ENCODE data around the gene HOXA3.

HOXA3 gene

GRCh38 chr7:27125986-27126394, 26.4 kb downstream of the HOXA3 start:
- no peak for DNase-seq

GRCh38 chr7:27124902-27125689, 27.3 kb downstream of the HOXA3 start:
- DNase-seq, result no peak

DNA sequence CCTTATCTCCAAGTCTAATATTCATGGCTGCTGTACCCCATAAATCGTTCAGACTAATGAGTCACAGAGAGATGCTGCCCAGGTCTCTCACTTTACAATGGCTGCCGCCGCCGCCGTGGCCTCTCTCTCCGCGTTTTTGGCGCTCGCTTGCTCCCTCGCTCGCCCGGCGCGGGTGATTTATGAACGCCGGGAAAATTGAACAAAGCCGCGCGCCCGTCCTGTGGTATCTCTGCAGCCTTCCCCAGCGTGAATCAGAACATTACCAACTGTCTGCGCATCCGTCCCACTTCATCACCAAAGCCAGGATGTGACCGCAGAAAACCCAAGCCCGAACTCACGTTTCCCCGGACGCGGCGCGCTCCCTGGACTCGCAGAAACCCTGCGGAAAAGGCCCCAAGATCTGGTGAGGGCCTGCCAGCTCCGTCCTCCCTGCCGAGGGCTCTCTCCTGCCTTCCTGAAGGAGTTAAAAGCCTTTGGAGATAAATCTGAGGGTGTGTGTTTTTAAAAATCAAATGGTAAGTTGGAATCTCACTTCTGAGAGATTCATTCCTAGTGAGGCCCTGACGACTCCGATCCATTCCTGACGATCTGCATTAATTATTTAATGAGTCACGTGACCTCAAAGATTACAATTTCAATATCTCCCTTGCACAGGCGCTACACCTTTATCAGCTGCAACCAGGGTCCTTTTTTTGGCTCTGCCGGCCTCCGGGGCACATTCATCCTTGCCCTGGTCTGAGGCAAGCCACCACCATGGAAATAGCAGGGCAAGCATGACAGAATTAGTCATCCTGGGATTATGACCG, 28.1 kb downstream of the HOXA3 start:
- no peak for DNase-seq

GRCh38 chr7:27123477-27124053, 28.8 kb downstream of the HOXA3 start:
- no peak for DNase-seq

- DNase-seq, result no peak
Measured at GRCh38 chr7:27123007-27123476, 29.3 kb downstream of the HOXA3 start.

DNA sequence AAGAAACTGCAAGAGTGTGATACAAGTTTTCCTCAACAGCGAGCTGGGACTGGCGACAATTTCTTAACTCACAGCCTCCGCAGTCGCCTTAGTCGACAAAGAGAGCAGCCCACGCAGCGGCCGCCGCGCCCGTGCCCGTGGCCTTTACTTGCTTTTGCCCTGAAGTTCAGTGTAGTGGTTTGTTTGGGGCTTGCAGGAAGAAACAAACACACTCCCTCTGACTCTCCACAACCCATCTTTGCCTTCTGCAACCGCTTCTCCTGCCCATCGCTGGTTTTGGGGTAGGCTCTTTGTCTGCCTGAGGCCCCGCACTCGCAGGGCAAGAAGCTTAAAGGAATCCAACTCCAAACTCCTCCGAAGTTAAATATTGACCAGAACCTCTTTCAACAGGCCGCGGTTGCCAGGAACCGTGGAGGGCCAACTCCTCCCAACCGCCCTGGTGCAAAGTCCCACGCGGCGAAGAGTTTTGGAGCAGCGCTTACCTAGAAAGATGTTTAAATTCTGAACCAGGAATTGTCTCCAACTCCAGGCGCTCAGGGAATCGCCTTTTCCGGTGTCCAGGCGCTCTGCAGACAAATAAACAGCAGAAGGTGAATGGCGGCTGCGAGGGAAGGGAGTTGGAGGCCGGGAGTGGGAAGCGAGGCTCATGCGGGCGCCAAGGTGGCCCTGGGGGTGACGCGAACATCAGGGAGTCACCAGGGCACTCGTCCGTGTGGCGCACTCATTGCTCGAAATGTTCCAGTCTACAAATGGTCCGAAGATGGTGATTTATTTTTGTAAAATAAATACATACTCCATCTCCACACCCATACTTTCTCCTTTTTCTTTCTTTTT, 30.1 kb downstream of the HOXA3 start:
- DNase-seq, result no peak

DNA sequence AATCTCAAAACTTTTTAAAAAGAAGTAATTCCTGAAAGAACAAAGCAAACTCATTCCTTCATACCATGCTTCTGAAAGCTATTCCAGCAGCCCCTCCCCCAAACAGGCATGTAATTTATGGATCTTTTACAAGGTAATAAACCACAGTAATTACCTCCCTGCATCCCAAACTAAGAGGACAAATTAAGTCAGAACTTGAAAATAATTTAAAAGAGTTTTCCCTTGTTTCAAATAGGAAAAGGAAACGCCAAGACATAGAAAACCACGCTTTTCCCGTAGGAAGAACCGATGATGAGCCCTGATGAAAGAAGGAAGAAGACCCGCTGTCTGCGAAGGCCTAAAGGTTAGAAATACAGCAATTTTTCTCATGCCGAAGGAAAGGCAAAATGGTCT, 30.7 kb downstream of the HOXA3 start:
- DNase-seq, result no peak

- DNase-seq, result no peak
Measured at GRCh38 chr7:27119412-27119911, 32.9 kb downstream of the HOXA3 start.

GRCh38 chr7:27118580-27118979, 33.8 kb downstream of the HOXA3 start:
- no peak for DNase-seq

DNA sequence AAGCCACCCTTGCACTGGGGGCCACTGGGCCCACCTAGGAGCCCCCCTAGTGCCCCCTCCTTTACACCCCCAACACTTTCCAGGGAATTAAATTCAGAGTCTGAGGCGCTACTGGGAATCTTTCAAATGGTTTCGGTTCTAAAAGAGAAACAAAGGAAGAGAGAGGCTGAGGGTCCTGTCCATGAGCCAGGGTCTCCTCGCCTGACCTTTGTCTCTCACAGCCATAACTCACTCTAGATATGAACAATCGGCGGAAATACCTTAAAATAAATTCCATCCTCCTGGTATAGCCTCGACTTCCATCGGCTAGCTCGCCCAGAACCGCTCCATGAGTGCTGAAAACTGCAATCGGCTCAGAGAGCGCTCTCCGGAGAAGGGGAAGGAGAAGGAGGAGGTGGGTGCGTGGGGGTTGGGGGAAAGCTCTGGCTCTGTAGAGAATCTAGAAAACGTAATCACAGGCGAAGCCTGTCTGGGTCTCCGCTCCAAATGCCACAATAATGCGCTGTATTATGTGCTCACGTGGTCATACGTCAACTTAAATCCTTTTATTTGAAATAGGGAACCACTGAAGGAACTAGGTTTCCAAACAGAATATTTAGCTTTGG, 34.4 kb downstream of the HOXA3 start:
- no peak for DNase-seq

DNA sequence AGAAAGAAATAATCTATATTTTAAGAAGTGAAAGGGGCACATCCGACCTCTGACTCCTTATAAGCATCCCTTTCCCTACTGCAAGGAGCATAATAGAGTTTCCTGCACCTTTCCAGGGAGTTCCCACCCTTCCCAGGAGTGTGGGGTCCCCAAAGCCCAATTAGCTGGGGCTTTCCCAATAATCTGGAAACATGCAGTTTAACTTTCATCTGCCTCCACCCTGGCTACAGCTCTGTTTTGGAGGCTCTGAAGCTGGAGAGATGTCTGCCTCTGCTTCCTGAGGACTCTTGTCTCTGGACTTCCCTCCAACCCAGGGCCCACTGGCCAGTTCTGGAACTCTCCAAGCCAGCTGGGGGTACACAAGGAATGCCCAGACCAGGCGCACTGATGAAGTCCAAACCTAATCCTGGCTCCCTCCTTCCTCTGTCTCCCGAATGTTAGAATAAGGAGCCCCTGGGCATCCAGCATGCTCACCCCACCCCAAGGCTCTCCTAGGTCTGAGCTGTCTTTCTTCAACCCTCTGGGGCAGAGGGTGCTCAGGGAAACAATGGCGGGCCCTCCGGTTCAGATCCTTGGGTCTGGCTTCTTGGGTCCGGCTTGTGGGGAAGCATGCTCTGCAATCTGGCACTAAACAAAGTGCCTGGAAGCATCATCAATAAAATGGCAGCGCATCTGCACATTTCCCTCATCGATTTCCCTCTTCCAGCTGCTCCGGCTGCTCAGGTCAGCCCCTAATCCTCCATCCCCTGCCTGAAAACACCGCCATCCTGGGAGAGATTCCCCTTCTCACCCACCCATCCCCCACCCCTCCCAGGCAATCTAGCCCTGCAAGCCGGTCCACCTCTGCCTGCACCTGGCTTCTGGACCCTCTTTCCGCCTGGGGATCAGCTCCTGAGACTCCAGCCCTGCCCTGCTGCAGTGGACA, 35.2 kb downstream of the HOXA3 start:
- no peak for DNase-seq

GRCh38 chr7:27116031-27116961, 36.1 kb downstream of the HOXA3 start:
- no peak for DNase-seq

GRCh38 chr7:27115221-27116026, 37.0 kb downstream of the HOXA3 start:
- DNase-seq, result no peak

DNA sequence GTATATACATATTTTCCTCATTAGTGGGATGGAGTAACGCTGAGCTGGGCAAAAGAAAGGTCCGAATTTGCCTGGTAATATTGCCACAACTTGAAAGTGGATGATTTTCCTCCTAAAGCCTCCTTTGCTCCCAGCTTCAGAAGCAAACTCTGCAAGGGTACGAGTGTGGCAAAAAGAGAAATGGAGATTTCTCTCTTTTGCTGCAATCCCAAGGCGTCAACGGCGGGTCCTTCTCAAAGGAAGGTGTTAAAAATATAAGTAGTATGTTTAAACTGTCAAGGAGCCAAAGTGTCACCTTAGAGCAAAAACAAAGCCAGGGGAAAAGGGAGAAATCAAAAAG, 37.5 kb downstream of the HOXA3 start:
- no peak for DNase-seq

DNA sequence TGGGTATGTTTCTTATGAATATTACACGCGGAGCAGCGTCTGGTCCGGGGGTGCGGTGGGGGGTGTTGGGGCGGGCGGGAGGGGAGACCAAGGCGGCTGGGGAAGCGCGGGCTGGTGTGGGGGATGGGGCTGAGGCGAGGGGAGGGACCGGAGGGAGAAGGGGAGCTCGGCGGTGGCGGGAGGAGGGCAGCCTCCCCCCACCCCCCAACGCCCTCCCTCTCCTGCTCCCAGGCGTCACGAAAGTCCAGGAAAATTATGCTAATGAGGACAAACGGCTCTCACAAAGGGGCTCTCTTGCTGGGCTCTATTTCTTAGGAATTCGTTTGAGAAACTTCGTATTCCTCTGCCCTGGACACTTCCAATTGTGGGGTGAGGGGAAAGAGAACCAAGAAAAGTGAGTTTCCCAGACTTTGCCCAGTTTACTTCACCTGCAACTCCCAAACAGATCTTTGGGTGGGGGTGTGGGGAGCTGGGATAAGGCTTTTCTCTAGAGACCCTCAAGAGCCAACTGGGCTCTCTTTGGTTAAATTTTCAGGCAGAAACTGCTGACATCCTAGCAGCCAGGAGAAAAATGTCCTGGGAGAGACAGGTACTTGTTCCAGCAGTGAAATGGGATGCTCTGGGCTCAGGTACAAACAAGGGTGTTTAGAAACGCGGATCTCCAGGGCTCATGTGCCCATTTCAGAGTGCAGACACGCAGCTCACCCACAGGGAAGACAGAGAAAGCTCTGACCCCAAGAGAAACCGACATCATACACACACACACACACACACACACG, 38.2 kb downstream of the HOXA3 start:
- no peak for DNase-seq

DNA sequence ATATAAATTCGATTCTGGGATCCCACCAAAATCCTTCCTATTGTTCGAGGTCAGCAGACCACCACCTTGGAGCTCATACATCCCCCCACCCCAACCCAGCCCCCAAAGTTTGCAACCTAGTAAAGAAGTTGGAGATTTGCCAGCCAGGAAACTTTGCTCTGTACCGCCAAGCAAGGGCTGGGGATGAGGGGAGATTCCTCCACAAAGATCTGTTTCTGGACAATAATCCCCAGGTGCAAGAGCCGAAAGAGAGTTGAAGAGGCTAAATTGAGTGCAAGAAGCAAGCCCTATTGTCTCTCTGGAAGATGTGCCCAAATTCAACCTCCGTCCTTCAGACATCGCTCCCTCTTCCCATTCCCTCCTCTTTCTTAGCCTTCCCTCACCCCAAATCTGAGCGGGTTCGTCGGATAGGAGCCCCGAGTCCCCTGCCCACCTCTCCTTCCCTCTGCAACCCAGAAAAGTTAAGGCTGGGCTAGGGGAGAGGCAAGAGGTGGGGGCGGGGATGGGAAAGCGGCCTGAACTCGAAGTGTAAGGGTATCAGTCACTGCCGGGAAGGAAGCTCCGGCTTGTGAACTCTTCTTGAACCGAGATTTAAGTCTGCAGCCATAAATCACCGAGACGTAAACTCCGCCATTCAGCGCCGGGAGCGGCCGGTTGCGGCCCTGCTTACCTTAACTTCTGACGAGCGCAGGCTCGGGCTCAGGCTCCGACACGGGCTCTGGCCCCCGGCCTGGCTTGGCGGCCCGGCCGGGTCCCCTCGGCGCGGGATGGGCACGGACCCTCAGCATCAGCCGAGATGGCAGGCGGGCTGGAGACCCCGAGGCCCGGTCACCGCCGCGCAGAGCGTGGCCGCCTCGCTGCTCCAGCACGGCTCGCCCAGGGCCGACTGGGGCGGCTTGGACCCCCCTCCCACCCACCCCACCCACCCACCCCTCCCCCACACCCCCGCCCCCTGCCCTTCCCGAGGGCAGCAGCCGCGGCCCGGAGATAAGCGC, 39.1 kb downstream of the HOXA3 start:
- no peak for DNase-seq

DNA sequence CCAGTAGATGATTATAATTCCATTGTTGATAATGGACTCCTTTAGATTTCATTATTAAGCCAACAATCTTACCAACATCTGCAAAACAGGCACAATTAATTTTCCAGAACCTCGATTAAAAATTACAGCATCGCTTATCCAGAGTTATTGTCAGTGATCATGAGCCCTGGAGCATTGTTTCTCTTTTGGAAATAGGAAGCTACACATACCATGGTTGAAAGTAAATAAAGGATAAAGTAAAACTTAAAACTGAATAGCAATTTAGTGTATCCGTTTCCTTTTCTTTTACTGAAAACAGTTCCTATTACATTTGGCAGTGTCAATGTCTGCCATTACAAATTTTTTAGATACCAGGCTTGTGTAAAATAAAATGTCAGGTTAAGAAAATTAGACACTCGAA, 40.0 kb downstream of the HOXA3 start:
- no peak for DNase-seq

Data from stimulated activated CD4-positive, alpha-beta T cell treated with anti-CD3 and anti-CD28 coated beads, Interleukin-1b, Interleukin-23, amount 100 ng/mL, for 48 hours (primary cell).